Cerebellar cortex (tissue), 1 donor: Measurements from ENCODE around the gene KRTAP13-3.

Source experiments
- DNase-seq: peaks from one replicate; pipeline ENCODE4 v3.0.0-alpha.2; 2015; ENCODE audit warnings: low spot score

KRTAP13-3 gene, protein sequence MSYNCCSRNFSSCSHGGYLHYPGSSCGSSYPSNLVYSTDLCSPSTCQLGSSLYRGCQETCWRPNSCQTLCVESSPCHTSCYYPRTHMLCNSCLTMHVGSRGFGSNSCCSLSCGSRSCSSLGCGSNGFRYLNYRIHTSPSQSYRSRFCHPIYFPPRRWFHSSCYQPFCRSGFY

DNA sequence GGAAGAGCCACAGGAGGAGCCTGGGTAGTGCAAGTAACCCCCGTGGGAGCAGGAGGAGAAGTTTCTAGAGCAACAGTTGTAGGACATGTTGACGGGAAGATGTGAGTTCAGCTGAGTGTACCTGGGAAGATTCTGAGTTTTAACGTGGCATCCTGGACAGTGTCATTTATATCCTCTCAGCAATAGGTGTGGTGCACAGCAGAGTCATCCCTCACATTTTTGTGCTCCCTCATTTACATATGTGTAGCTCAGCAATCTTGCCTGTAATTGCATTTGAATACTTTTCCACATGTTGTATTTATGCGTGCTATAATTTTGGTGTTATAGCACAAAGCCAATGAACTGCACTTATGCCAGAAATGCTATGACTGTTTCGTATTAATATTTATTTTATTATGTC, at the start of gene KRTAP13-3:
TSS of gene KRTAP13-3 (minus strand) at position 101 of the 400 bp plus-strand sequence. CDS start at position 87, 14 bp downstream.
- no peak for DNase-seq

DNA sequence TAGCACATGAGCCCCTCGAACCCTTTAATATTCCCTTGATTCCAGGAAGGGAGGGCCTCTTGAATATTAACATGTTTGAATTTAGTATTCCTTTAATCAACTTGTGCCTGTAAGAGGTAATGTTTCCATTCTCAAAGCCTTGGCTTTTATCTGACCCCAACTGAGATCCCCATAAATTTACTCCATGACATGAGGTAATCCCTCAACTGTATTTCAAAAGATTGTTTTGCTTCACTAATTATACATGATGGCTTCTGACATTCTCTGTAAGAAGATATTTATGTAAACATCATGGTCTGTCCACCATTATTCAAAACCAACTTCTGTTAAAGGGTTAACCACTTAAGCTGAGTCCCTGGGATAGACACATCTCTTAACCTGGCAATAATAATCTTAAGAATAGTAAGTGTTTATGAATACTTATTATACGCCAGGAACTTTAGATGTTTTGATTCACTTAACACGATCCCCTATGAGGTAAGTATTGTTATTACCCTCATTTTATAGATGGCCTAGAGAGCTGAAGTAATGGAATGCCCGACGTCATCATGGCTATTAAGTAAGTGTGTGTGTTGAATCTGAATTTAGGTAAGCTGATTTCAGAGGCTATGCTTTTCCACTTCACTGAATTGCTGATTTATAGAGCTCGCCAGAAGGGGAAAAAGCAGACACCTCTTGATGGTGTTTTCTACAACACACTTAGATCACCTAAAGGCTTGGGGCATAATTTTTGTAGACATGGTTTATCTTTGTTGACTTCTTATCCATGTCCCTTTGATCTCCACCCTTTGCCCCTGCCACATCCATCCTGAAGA, 43.4 kb upstream of the KRTAP13-3 start:
- no peak for DNase-seq

GRCh38 chr21:30463713-30464112, 38.0 kb upstream of the KRTAP13-3 start:
- no peak for DNase-seq

DNA sequence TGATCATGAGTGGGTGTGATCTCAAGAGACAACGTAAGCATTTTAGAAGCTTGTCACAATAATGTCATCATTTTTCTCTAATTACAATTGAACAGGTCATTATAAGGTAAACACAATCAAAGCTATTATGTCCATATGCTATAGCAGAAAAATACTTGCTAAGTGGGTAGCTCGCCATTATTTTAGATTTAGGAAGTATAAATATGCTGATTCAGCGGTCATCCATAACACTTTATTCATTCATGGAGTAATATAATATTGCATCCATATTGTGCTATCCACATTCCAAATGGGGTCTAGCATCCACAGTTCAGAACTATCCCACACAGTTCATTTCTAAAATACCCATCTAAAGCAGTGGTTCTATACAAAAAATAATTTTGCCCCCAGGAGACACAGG, 22.8 kb upstream of the KRTAP13-3 start:
- no peak for DNase-seq

- DNase-seq: no peak
Observed at GRCh38 chr21:30447056-30447455, 21.3 kb upstream of the KRTAP13-3 start.

- no peak for DNase-seq
Observed at GRCh38 chr21:30444204-30444603, 18.5 kb upstream of the KRTAP13-3 start.

- DNase-seq: no peak
Observed at GRCh38 chr21:30443226-30443625, 17.5 kb upstream of the KRTAP13-3 start.

- DNase-seq: no peak
Observed at GRCh38 chr21:30439975-30440374, 14.2 kb upstream of the KRTAP13-3 start, which contains the start of gene KRTAP15-1. TSS of gene KRTAP15-1 (plus strand) at chr21:30440275. CDS start at chr21:30440328, 53 bp downstream.

- DNase-seq: no peak
Observed at GRCh38 chr21:30437010-30437565, 11.4 kb upstream of the KRTAP13-3 start.

DNA sequence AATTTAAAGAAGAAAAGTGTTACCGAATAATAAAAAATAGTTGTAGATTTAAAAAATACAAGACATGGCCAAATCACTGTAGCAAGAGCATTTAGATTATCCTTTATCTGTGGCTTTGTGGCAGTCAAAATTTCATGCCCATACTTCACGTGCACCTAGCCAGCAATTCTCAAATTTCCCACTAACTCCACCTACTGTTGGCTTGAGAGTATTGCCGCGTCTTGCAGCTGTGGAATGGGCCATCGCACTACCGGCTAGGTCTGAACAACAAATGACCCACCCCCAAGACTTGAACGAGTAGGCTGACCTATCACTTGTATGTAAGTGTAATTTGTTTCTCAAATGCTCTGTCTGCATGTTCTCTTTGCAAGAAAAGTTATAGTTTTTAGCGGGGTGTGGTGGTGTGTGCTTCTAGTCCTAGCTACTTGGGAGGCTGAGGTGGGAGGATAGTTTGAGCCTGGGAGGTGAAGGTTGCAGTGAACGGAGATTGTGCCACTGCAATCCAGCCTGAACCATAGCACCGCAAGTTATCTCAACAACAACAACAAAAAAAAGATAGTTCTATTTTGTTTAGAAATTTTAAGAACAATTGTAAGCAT, 8.4 kb upstream of the KRTAP13-3 start:
- peak; percentile 3 for DNase-seq

DNA sequence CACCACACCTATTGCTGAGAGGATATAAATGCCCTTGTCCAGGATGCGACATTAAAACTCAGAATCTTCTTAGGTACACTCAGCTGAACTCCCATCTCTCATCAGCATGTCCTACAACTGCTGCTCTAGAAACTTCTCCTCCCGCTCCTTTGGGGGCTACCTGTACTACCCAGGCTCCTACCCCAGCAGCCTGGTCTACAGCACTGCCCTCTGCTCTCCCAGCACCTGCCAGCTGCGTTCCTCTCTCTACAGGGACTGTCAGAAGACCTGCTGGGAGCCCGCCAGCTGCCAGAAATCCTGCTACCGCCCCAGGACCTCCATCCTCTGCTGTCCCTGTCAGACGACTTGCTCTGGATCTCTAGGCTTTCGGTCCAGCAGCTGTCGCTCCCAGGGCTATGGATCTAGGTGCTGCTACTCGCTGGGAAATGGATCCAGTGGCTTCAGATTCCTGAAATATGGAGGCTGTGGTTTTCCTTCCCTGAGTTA, 4.5 kb upstream of the KRTAP13-3 start, which contains the start of gene KRTAP13-4:
TSS of gene KRTAP13-4 (plus strand) at position 51 of the 486 bp plus-strand sequence. CDS start at position 107, 56 bp downstream.
- no peak for DNase-seq

GRCh38 chr21:30426731-30427130, 1.0 kb upstream of the KRTAP13-3 start:
- no peak for DNase-seq

DNA sequence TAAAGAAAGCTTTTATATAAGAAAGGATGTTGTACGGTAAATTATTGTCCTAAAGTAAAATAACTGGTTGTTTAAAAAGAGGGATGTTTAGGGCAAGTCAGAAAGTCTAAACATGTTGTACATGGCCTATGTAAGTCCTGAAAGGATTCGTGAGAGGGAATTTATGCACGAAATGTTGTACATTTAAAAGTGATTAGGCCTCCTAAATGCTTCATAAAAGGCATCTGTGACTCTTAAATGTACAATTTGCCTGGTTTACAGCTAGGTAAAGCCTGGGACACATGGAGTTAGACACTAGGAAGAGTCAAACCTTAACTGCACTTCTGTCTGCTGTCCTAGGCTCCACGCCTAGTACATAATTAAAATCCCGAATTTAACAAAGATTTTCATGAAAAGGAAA, 9.7 kb downstream of the KRTAP13-3 start:
- no peak for DNase-seq

DNA sequence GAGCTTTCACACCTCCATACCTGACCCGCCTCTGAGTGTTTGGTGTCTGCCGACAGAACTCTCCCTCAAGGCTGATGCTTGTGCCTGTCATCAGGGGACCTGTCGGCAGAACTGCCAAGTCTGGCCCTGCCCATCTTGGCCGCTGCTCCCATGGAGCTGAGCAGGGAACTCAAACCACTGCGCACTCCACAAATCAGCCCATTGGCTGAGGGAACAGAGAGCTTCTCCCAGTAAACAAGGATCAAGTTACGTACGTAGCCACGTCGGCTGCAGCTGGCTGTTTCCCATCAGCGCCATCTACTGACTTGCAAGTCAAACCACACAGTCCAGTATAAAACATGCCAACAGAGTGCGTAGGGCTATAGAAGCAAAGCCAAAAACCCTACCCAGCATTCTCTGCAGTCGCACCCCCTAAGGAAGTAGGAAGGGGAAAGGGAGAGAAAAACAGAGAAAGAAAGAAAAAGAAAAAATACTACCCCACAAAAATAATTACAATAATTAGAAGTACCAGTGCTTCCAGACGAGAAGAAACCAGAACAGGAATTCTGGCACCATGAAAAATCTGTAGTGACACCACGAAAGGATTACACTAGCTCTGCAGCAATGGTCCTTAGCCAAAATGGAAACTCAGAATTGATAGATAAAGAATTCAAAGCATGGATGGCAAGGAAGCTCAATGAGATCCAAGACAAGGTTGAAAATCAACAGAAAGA, 16.8 kb downstream of the KRTAP13-3 start:
- no peak for DNase-seq

- no peak for DNase-seq
Observed at GRCh38 chr21:30395731-30396130, 30.0 kb downstream of the KRTAP13-3 start, which contains the start of gene KRTAP13-1. TSS of gene KRTAP13-1 (plus strand) at chr21:30396031. CDS start at chr21:30396087, 56 bp downstream.

DNA sequence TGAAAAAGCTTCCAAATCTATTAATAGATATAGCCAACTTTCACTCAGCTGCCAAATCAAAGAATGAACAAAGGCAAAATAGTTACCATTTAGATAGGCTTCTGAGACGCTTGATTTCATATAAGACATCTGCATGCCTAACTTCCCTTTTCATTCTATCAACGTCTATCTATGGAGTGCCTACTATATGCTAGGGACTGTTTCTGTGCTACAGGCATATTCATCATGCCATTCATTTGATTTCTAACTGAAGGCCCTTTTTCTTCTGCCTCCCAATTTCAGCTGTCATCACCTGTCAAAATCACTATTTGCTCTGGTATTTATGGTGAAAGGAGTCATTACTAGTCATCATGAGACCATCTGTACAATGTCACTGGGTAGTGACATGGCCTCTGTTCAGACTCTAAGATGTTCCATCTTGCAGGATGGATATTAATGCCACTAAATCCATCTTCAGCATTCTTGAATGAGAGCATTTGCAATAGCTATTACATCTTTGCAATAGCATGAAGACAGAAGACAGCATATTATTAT, 34.2 kb downstream of the KRTAP13-3 start:
- no peak for DNase-seq

GRCh38 chr21:30382201-30382600, 43.5 kb downstream of the KRTAP13-3 start:
- no peak for DNase-seq
